Memory B cell (primary cell): ENCODE measurements around the gene RABIF.

Experiments used
- ATAC-seq: fragments of 150-1000 bp; cut with Tn5 transposase; 2 replicates; pipeline ENCODE4 v1.10.0; 2021; ENCODE audit warnings: low read depth, mild to moderate bottlenecking, moderate library complexity
- DNase-seq, 2 donors: peaks; one replicate each; pipeline ENCODE4 v3.0.0; 2022; ENCODE audit warnings: low spot score in 2 of 2
- H3K27ac Mint-ChIP-seq: one replicate; pipeline ENCODE4 v1.8.0; 2022; ENCODE audit warnings: mild to moderate bottlenecking, moderate library complexity, mixed read lengths
- H3K27me3 Mint-ChIP-seq: one replicate; pipeline ENCODE4 v1.8.0; 2022; ENCODE audit warnings: mixed read lengths
- H3K36me3 Mint-ChIP-seq: one replicate; pipeline ENCODE4 v1.8.0; 2022; ENCODE audit warnings: mild to moderate bottlenecking, mixed read lengths
- H3K4me1 Mint-ChIP-seq: one replicate; pipeline ENCODE4 v1.8.0; 2022; ENCODE audit warnings: mixed read lengths
- H3K4me3 Mint-ChIP-seq: one replicate; pipeline ENCODE4 v1.8.0; 2022; ENCODE audit warnings: mild to moderate bottlenecking, moderate library complexity, mixed read lengths
- H3K9me3 Mint-ChIP-seq: one replicate; pipeline ENCODE4 v1.8.0; 2022; ENCODE audit warnings: mixed read lengths

The RABIF gene

DNA sequence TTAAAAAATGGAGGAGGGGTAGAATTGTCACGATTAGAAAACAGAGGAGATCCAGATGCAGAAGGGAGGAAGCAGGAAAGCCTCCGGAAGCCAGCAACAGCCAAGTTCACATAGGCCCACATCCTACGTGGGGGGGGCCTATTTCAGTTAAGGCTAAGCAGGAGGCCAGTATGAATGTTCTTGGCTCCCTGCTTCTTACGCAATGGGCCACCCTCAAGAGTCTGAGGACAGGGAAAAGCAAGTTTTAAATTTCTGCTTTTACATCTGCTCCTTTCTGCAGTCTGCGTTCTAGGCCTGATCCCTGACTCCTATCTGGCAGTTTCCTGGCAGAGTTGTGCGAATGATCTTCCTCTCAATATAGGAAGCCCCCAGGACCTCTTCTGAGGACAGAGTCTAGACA is 30.6 kb downstream of the RABIF start:
- Mint-ChIP-seq H3K27me3 (peaks cover 8% of the 10 kb centered on the region), H3K4me3 (no peak overlapping the region), H3K36me3 (no peaks in the 10 kb centered on the region), H3K9me3 (no peaks in the 10 kb centered on the region), H3K27ac (no peak overlapping the region), H3K4me1 (peaks cover 8% of the 10 kb centered on the region)
- ATAC-seq = no peak
- DNase-seq = no peak

DNA sequence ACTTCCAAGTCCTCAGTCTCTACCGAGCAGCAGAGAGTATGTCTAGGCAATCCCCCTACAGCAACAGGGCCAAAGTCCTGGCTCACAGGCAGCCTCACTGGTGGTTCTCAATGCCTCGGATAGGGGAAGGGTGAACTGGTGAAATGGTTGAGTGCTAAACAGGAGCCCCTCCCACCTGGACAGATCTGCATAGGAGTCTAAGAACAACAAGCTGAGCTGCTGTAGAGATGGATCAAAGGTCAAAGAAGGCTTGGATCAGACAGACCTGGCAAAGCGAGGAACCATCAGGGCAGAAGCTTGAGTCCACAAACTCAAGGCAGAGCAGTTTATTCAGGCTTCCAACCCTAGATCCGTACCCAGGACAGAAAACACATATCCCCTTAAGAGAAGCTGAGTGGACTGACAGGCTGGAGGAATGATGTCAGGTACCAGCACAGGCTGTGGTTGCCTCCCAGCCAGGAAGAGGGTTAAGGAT is 31.8 kb downstream of the RABIF start:
- Mint-ChIP-seq H3K27me3 (peaks cover 8% of the 10 kb centered on the region), H3K9me3 (no peaks in the 10 kb centered on the region), H3K4me1 (peaks cover 8% of the 10 kb centered on the region), H3K27ac (no peak overlapping the region), H3K36me3 (no peaks in the 10 kb centered on the region), H3K4me3 (no peak overlapping the region)
- ATAC-seq (no peak), DNase-seq (no peak)

DNA sequence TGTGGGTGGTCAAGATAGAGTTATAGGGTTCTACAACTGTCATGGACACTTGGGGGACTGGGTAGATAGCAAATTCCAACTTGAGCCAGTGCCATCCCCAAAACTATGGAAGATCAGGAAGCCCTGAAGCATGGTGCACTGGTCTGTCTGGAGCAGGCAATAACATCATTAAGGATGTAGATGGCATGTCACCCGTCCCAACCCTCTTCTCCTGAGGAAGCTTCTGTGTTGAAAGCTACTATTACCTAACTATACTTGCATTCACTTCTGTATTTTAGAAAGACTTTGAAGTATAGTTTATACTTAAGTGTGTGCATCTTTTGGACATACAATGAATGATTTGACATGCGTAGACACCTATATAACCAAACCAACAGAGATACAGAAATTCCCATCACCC is 32.9 kb downstream of the RABIF start:
- H3K36me3 Mint-ChIP-seq = no peaks in the 10 kb centered on the region
- H3K27ac Mint-ChIP-seq = no peak overlapping the region
- H3K9me3 Mint-ChIP-seq = no peaks in the 10 kb centered on the region
- H3K4me3 Mint-ChIP-seq = no peak overlapping the region
- peaks cover 5% of the 10 kb centered on the region for H3K27me3 Mint-ChIP-seq
- H3K4me1 Mint-ChIP-seq = no peaks in the 10 kb centered on the region
- no peak for DNase-seq
- no peak for ATAC-seq

DNA sequence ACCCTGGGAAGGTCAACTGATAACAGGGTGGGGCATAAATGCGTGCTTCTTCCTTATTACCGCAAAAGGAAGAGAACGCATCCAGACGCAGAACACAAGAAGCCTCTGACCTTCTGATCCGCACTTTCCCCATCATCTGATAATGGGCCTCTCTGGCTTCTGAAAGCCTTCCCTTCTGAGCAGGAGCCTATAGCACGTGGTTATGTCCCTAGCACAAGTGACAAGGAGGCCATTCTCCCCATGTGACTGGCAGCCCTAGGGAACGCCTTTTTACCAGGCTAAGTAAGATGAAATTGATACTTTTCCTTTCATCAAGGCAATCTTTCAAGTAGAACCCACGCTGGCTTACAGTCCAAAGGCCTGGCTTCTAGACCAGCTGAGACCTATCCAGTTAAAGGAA is 34.2 kb downstream of the RABIF start:
- no peaks in the 10 kb centered on the region for H3K36me3 Mint-ChIP-seq
- H3K4me1 Mint-ChIP-seq = peaks cover 8% of the 10 kb centered on the region
- H3K27ac Mint-ChIP-seq = no peak overlapping the region
- H3K4me3 Mint-ChIP-seq = no peak overlapping the region
- no peak for ATAC-seq
- H3K27me3 Mint-ChIP-seq = peaks cover 3% of the 10 kb centered on the region
- H3K9me3 Mint-ChIP-seq = no peaks in the 10 kb centered on the region
- no peak for DNase-seq

DNA sequence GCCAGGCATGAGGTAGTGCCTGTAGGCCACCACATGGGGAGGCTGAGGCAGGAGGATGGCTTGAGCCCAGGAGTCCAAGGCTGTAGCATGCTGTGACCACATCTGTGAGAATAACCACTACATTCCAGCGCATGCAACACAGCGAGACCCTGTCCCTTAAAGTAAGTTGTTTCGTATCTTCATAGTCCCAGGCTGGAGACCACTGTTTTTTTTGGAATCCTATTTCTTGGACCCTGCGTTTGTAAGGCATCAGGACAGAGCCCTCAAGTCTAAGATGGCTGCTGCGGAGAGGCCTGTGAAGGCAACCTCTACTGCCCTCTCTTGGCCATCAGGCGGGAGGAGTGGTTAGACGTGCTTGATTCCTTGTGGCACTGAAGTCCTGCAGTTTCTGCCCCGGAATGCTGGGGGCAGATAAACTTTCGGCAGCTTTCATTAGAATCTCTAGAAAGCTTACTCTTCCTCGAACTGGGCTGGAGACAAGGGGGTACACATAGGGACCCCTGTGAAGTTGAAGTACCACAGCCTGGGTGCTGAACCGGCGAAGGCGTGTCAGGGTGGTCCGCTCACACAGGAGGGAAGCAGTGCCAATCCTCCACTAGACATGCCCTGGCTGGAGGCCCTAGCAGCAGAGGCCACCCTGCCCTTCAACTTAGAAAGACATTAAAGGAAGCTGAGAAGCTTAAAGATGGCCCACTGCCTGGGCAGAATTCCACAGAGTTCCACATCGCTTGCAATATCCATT is 36.6 kb downstream of the RABIF start:
- Mint-ChIP-seq H3K27me3 (no peaks in the 10 kb centered on the region), H3K4me3 (no peak overlapping the region), H3K36me3 (no peaks in the 10 kb centered on the region), H3K27ac (no peak overlapping the region), H3K9me3 (no peaks in the 10 kb centered on the region), H3K4me1 (peaks cover 18% of the 10 kb centered on the region)
- DNase-seq = no peak
- peak; percentile 50 for ATAC-seq

DNA sequence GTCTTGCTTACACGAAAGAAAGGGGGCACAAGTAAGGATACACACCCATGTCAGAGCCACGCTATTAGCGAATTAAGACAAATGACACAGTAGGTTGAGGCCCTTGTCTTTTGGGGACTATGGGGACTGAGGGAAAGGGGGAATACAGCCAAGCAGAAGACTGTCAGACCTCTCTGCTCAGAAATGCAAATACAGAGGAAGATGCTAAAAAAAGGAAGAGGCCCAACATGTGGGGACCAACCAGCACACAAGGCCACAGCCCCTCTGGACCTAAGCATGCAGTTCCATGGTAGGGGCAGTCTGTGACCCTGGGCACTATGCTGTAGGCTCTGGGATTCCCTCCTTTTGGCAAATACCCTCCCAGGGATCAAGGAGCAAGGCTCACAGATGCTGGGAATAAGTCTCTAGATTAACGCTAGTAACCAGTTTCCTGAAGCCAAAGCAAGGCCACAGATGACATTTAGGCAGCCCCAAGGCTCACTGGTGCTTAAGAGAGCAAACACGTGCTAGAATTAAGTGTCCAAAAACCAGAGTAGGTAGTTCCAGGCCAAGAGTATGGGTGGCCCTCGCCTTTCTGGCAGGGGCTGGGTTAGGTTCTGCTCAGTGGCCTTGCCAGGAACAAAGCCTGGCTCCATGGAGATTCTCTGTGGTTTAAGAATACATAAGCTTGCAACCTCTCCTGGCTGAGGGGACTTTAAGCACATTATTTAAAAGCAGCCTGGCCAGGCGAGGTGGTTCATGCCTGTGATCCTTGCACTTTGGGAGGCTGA is 38.2 kb downstream of the RABIF start:
- Mint-ChIP-seq H3K36me3 (no peaks in the 10 kb centered on the region), H3K4me1 (peaks cover 18% of the 10 kb centered on the region), H3K9me3 (no peaks in the 10 kb centered on the region), H3K4me3 (no peak overlapping the region), H3K27ac (peak overlapping the region; percentile 53), H3K27me3 (no peaks in the 10 kb centered on the region)
- ATAC-seq (peak; percentile 49), DNase-seq (no peak)

DNA sequence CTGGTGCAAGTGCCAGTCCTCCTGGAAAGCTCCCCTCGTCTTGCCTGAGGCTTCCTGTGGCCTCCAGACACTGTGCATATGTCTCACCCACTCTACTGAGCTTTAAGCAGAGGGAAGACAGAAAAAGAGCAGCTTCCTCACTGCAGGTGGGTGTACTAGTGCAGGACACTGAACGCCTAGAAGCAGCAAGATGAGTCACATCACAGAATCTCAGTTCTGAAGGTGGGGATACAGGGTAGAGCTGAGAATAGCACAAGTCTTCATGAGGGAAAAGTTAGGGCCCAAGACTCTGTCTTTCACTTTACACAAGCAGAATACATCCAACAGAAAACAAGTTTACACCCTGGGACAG is 40.8 kb downstream of the RABIF start:
- H3K9me3 Mint-ChIP-seq = no peaks in the 10 kb centered on the region
- no peak overlapping the region for H3K4me3 Mint-ChIP-seq
- H3K27ac Mint-ChIP-seq = peak overlapping the region; percentile 64
- ATAC-seq (peak; percentile 76), DNase-seq (no peak)
- no peaks in the 10 kb centered on the region for H3K27me3 Mint-ChIP-seq
- H3K4me1 Mint-ChIP-seq = peaks cover 18% of the 10 kb centered on the region
- no peaks in the 10 kb centered on the region for H3K36me3 Mint-ChIP-seq

DNA sequence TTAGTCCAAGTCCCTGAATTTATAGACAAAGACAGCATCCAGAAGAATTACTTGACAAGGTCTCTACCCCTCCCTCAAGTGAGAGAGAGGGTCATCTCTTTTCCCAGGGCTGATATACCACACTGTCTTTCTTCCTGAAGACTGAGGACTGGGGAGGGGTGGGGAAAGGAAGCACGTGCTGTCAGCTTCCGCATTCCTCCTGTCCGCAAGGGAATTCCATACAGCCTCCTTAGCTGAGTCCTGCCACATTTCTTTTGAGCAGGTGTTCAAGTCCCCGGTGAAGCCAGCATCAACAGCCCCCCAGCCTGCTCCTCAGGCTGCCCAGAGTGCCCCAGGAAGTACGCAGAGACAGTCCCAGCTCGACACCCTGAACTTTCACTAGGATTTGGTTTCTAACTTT is 44.0 kb downstream of the RABIF start:
- ATAC-seq (no peak), DNase-seq (no peak)
- no peaks in the 10 kb centered on the region for H3K27me3 Mint-ChIP-seq
- no peak overlapping the region for H3K27ac Mint-ChIP-seq
- peaks cover 11% of the 10 kb centered on the region for H3K4me1 Mint-ChIP-seq
- H3K9me3 Mint-ChIP-seq = no peaks in the 10 kb centered on the region
- H3K36me3 Mint-ChIP-seq = no peaks in the 10 kb centered on the region
- no peak overlapping the region for H3K4me3 Mint-ChIP-seq

DNA sequence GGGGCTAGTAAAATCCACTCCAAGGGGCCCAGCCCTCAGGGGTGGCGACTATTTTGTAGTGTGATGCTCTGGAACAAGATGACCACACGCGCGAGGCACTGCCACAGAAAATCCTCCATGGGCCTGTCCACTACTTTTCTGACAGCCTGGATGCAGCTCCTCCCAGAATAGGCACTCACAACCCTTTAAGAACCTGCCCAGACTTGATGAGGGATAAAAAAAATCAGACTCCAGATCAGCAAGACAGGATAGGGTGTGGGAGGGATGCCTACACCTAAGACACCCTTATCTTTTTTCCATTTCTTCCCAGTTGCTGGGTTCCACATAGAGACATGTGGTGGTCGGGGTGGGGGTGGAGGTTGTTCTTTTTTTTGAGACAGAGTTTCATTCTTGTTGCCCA is 44.7 kb downstream of the RABIF start:
- no peak overlapping the region for H3K27ac Mint-ChIP-seq
- ATAC-seq (no peak), DNase-seq (no peak)
- H3K4me3 Mint-ChIP-seq = no peak overlapping the region
- no peaks in the 10 kb centered on the region for H3K9me3 Mint-ChIP-seq
- no peaks in the 10 kb centered on the region for H3K36me3 Mint-ChIP-seq
- H3K27me3 Mint-ChIP-seq = no peaks in the 10 kb centered on the region
- peaks cover 8% of the 10 kb centered on the region for H3K4me1 Mint-ChIP-seq

DNA sequence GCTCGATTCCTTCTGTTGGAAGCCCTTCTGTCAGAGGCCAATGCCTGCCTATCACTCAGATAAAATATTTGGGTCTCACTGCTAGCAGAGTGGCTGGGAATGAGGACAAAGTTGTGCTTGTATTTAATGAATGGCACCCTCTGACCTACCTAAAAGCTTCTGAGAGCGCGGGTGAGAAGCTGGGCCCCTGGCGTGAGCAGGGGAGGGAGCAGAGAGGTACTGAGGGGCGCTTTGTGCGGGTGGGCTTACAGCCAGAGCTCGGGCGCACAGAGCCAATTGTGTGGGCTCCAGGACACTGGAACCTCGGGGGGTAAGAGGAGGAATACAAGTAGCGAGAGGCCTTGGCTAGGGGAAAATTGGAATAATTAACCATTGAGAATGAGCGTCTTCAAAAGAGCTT is 45.9 kb downstream of the RABIF start:
- Mint-ChIP-seq H3K9me3 (no peaks in the 10 kb centered on the region), H3K27ac (no peak overlapping the region), H3K4me3 (no peak overlapping the region), H3K4me1 (peaks cover 3% of the 10 kb centered on the region), H3K36me3 (no peaks in the 10 kb centered on the region), H3K27me3 (no peaks in the 10 kb centered on the region)
- DNase-seq (no peak), ATAC-seq (no peak)

DNA sequence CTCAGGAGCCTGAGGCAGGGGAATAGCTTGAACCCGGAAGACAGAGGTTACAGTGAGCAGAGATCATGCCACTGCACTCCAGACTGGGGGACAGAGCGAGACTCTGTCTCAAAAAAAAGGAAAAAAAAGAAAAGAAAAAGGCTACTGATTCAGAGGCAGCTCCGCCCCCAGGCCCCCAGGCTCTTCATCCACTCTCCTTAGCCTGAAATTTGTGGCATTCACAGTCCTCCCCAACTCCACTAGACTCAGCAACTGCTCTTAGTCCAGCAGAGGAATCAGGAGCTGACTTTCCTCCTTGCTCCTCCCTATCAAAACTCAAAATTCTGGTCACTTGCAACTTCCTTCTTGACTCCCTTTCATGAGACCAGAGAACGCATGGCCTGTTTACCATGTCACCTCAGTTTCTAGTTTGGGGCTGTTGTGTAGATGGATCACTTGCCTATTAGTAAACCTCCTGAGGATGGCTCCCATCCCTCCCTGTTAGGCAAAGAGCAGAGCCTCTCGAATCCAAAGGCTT is 51.1 kb downstream of the RABIF start:
- no peaks in the 10 kb centered on the region for H3K27me3 Mint-ChIP-seq
- no peak overlapping the region for H3K4me3 Mint-ChIP-seq
- H3K9me3 Mint-ChIP-seq = no peaks in the 10 kb centered on the region
- H3K4me1 Mint-ChIP-seq = peaks cover 18% of the 10 kb centered on the region
- H3K27ac Mint-ChIP-seq = no peak overlapping the region
- ATAC-seq (no peak), DNase-seq (no peak)
- no peaks in the 10 kb centered on the region for H3K36me3 Mint-ChIP-seq

DNA sequence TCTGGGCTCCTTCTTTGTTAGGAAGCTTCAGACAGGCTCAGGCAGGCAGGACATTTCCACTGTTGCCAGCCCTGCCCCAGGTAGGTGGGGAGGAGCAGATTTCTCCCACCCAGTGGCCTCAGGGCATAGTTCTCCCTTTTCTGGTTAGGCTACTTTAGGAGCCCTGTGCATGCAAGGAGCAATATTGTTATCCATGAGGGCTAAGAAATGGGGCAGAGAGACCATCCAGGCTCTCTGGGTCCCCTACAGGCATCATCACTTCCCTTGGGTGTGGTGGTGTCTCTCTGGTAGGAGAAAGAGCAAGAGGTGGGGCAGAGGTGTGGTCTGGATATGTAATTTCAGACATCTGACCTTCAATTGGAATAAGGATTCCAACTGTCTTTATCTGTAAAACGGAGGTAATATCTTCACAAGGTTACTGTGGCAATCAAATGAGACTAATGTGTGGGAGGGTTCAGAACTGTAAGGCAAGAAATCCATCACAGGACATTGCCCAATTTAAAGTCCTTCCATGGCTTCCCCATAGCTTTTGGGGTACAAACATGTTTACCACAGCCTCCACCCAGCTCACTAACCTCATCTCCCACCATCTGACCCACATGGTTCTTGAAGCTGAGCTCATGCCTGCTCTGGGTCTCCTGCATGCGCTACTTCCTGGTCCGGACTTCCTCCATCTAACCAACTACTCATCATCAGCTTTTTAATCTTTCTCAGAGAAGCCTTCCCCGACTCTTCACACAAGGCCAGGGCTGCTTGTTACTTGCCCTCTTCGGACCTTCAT is 52.1 kb downstream of the RABIF start:
- DNase-seq (no peak), ATAC-seq (no peak)
- no peaks in the 10 kb centered on the region for H3K27me3 Mint-ChIP-seq
- H3K4me3 Mint-ChIP-seq = no peak overlapping the region
- H3K27ac Mint-ChIP-seq = no peak overlapping the region
- H3K36me3 Mint-ChIP-seq = no peaks in the 10 kb centered on the region
- no peaks in the 10 kb centered on the region for H3K9me3 Mint-ChIP-seq
- H3K4me1 Mint-ChIP-seq = peaks cover 18% of the 10 kb centered on the region

DNA sequence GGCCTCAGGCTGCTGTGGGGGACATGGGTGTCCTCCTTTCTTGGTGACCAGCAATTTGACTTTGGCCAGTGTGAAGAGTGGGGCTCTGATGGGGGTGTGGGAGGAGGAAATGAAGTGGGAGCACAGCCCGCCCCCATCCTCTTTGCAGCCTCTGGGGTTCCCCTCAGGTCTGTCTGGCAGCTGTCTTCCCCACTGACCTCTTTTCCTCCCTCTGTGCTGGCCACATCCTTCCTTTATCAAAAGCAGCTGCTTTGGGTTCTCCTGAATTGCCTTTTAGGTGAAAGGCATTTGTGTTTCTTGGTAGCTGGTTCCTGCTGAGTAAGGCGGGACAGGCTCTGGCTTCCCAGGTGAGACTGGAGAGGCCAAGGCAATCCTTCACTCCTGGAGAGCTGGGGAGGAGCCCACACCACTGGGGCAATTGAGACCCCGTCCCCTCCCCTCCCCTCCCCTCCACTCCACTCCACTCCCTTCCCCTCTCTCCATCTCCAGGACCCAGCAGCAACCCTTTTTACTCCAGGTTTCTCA is 53.3 kb downstream of the RABIF start:
- DNase-seq (no peak), ATAC-seq (peak; percentile 62)
- H3K4me3 Mint-ChIP-seq = no peak overlapping the region
- peaks cover 2% of the 10 kb centered on the region for H3K9me3 Mint-ChIP-seq
- H3K27ac Mint-ChIP-seq = no peak overlapping the region
- H3K27me3 Mint-ChIP-seq = no peaks in the 10 kb centered on the region
- H3K36me3 Mint-ChIP-seq = no peaks in the 10 kb centered on the region
- peaks cover 18% of the 10 kb centered on the region for H3K4me1 Mint-ChIP-seq
